HFFc6 (cell line): ENCODE measurements around the gene BACH2. TPM values are rescaled to one million over a fixed set of nuclear protein-coding genes. Genes with fewer than 3 reads are reported as not detected.
A peak's percentile ranks its signal among the peaks of the same experiment; 100 is the strongest.
"Not testable (repeated sequence)": the region's sequence is repeated elsewhere in the genome, so short reads cannot be mapped to it uniquely, and the experiment has no call there.

Source experiments
- DNase-seq: peaks from one replicate; pipeline ENCODE4 v3.0.0-alpha.2; 2018
- H3K27ac Mint-ChIP-seq: 2 replicates; pipeline ENCODE4 v1.8.0; 2020; ENCODE audit warnings: mild to moderate bottlenecking, mixed read lengths
- H3K27me3 Mint-ChIP-seq: 2 replicates; pipeline ENCODE4 v1.8.0; 2021; ENCODE audit warnings: mild to moderate bottlenecking, moderate library complexity, mixed read lengths; ENCODE audit not compliant: insufficient read depth
- H3K36me3 Mint-ChIP-seq: 2 replicates; pipeline ENCODE4 v1.8.0; 2021; ENCODE audit warnings: low read depth, mixed read lengths
- H3K4me1 Mint-ChIP-seq: 2 replicates; pipeline ENCODE4 v1.8.0; 2020; ENCODE audit warnings: low read depth, mixed read lengths
- H3K4me3 Mint-ChIP-seq: 2 replicates; pipeline ENCODE4 v1.8.0; 2020; ENCODE audit warnings: mild to moderate bottlenecking, moderate library complexity, mixed read lengths
- H3K9me3 Mint-ChIP-seq: 2 replicates; pipeline ENCODE4 v1.8.0; 2020; ENCODE audit warnings: mild to moderate bottlenecking, mixed read lengths
- CTCF ChIP-seq: fragments of 200-600 bp; sonication (generic); IDR thresholded peaks from 2 replicates; pipeline ENCODE4 v1.5.0; 2021; ENCODE audit warnings: antibody characterized with exemption, mild to moderate bottlenecking
- total RNA-seq, 6 experiments: library from RNA; stranded (reverse); fragmentation: NEBNext Ultra II Directional; extraction: Animal tissue kit (Norgen Biotek cat#: 25700); gene quantifications; 2 replicates in 1 of 6; 3 replicates in 5 of 6; pipeline ENCODE4 v1.2.3, GENCODE V29; 2021

BACH2 gene
- total RNA-seq, 6 experiments from 2014 or later, result not detected

DNA sequence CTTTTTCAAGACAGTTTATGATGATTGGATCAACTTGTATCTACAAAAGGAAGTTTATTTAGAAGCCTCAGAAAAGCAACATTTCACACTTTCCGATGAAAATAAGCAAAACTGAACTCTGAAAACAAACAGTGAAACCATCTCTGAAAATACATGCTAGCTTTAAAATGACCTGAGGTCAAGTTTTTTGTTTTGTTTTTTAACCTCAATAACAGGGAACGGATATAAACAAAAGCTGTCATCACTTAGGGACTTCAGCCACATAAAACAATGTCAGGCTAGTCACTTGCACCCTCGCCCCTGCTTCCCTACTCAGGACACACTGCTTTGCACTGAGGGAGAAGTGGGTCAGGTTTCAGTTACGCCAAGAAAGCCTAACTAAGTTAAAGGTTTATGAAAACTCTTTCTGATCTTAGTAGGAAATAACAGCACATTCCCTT, 11.6 kb downstream of the BACH2 start:
- Mint-ChIP-seq H3K4me1 (peaks cover 21% of the 10 kb centered on the region), H3K27ac (0 out of 2 replicates have a peak overlapping the region, but pooled peaks have one; percentile 28), H3K27me3 (peaks cover 13% of the 10 kb centered on the region), H3K36me3 (no peaks in the 10 kb centered on the region), H3K9me3 (no peaks in the 10 kb centered on the region; the same call in 1 of the 2 replicates), H3K4me3 (peak overlapping the region; percentile 79)
- DNase-seq, result no peak
- no peak for TF ChIP-seq CTCF

DNA sequence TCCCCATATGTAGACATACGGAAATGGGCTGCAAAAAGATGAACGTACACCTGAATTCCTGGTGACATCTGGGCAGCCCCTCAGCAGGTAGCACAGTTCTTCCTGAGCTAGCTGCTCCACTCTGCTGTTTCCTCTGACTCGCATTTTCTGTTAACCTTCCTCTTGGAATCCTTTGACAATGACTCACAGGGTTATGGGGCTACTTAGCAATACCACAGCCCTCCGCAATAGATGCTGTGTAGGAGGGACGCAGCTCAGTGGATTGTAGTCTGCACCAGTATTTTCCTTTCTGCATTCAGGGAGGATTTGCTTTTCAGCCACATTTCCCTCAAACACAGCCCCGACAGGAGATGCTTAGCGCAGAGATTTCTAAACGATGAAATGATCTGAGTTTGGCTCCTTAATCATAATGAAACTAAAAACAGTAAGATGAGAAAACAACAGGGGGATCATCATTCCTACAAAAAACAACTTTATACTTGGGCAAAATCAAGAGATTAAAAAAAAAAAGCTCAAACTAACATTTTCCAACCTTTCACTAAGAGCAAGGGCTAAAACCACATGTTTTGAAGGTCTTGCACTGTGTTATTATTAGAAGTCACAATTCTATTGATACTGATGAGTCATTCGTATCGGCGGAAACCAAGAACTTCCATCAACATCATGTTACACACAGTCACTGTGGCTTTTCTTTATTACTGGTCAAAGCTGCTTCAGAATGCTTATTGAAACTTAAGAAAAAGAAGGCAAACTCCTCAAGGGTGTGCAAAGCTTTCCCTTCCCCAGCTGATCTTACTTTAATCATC, 12.2 kb downstream of the BACH2 start:
- H3K36me3 Mint-ChIP-seq, result no peaks in the 10 kb centered on the region
- H3K4me3 Mint-ChIP-seq, result peak overlapping the region; percentile 79
- peaks cover 21% of the 10 kb centered on the region for H3K4me1 Mint-ChIP-seq
- H3K9me3 Mint-ChIP-seq, result no peaks in the 10 kb centered on the region; the same call in 1 of the 2 replicates
- DNase-seq, result peak; percentile 86
- H3K27me3 Mint-ChIP-seq, result peaks cover 6% of the 10 kb centered on the region
- TF ChIP-seq CTCF, result no peak
- H3K27ac Mint-ChIP-seq, result peak overlapping the region; percentile 28; the same call in 1 of the 2 replicates

DNA sequence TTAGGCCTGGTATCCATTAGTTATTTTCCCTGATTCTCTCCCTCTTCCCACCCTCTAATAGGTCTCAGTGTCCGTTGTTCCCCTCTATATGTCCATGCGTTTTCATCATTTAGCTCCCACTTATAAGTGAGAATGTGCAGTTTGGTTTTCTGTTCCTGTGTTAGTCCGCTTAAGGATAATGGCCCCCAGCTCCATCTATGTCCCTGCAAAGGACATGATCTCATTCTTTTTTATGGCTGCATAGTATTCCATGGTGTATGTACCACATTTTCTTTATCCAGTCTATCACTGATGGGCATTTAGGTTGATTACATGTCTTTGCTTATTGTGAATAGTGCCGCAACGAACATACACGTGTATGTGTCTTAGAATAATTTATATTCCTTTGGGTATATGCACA, 14.4 kb downstream of the BACH2 start:
- DNase-seq, H3K9me3 Mint-ChIP-seq, H3K27me3 Mint-ChIP-seq, H3K27ac Mint-ChIP-seq, H3K36me3 Mint-ChIP-seq, H3K4me3 Mint-ChIP-seq: not testable (repeated sequence)
- H3K4me1 Mint-ChIP-seq, result peaks cover 21% of the 10 kb centered on the region

GRCh38 chr6:90278129-90278528, 18.5 kb downstream of the BACH2 start:
- no peak overlapping the region for H3K4me3 Mint-ChIP-seq
- H3K27ac Mint-ChIP-seq, result no peak overlapping the region
- DNase-seq, result no peak
- no peak for TF ChIP-seq CTCF
- H3K9me3 Mint-ChIP-seq, result no peaks in the 10 kb centered on the region
- H3K36me3 Mint-ChIP-seq, result no peaks in the 10 kb centered on the region
- no peaks in the 10 kb centered on the region for H3K4me1 Mint-ChIP-seq
- H3K27me3 Mint-ChIP-seq, result no peaks in the 10 kb centered on the region; the same call in 1 of the 2 replicates

DNA sequence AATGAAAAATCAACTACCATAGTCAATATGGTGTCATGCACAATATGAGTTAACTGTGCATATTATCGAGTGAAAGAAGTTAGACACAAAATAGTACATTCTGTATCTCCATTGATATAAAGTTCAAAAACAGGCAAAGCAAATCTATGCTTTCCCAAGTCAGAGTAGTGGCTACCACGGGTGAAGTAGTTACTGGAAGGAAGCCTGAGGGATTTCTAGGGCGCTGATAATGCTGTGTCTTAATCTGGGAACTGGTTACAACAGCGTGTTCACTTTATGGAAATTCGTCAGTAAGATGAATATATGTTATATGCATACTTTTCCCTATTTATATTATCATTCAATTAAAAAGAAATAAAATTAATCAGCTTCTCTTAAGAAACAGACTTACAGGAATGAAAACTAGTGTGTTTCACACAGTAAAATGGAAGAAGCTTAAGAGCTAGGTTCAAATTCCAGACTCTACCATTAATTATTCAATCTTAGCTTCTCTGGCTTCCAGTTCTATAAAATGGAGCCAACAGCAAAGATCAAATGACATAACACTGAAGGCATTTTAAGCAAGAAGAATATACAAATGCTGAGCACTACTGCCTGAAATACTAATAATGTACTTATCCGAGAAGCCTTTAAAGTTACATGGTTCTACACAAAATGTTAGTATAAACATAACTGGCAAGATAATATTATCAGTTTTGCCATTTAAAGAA, 19.2 kb downstream of the BACH2 start:
- H3K36me3 Mint-ChIP-seq, result no peaks in the 10 kb centered on the region
- H3K27me3 Mint-ChIP-seq, result no peaks in the 10 kb centered on the region; the same call in 1 of the 2 replicates
- DNase-seq, result no peak

More for the DNA sequence above, 19.2 kb downstream of the BACH2 start:
- Mint-ChIP-seq H3K4me1 (no peaks in the 10 kb centered on the region), H3K4me3 (no peak overlapping the region), H3K27ac (no peak overlapping the region), H3K9me3 (no peaks in the 10 kb centered on the region)
- TF ChIP-seq CTCF, result no peak
